Ovary (tissue), 9 donors: ENCODE data around the gene KIF26B. TPM values are rescaled to one million over a fixed set of nuclear protein-coding genes. Genes with fewer than 3 reads are reported as not detected.

ENCODE experiments used
- DNase-seq, 5 donors: peaks; one replicate each; pipeline ENCODE4 v3.0.0-alpha.2; 2019 to 2020
- H3K27ac ChIP-seq, 2 donors: fragments of 200-600 bp; one replicate each; pipeline versions ENCODE4 v1.5.1 to v1.8.0; 2019 to 2022
- H3K27me3 ChIP-seq: fragments of 200-600 bp; one replicate; pipeline ENCODE4 v1.8.0; 2022
- H3K36me3 ChIP-seq: fragments of 200-600 bp; sonication (generic); one replicate; pipeline ENCODE4 v1.5.1; 2019
- H3K4me1 ChIP-seq: one replicate; pipeline ENCODE4 v1.8.1; 2013; ENCODE audit warnings: mild to moderate bottlenecking, moderate library complexity; ENCODE audit not compliant: insufficient read depth
- H3K4me3 ChIP-seq: fragments of 200-600 bp; sonication (generic); one replicate; pipeline ENCODE4 v1.5.1; 2017
- H3K9me3 ChIP-seq, 2 donors: fragments of 200-600 bp in 1 of 2; sonication (generic) in 1 of 2; one replicate each; pipeline versions ENCODE4 v1.5.1 to v1.8.1; 2013 to 2019; ENCODE audit warnings: mild to moderate bottlenecking in 1 of 2, moderate library complexity in 1 of 2
- EP300 ChIP-seq: sonication (generic); formaldehyde crosslinking; IDR thresholded peaks from one replicate; pipeline ENCODE4 v1.6.1; 2017; ENCODE audit warnings: antibody characterized with exemption
- POLR2A ChIP-seq: fragments of 450-650 bp; IDR thresholded peaks from one replicate; pipeline ENCODE4 v1.6.1; 2017; ENCODE audit warnings: antibody characterized with exemption, mild to moderate bottlenecking, moderate library complexity
- WGBS, 3 donors: extraction: QIAGEN DNeasy Blood & Tissue Kit in 1 of 3; methylation state at CpG; one replicate each; pipeline versions ENCODE4 v1.1.5 to v1.1.7; 2013 to 2017; 5-methylcytosine and 5-hydroxymethylcytosine counted together
- intact Hi-C, 4 donors: fragments of 100-400 bp; cut with DNase I; formaldehyde crosslinking; loops; one replicate each; pipeline versions ENCODE4 v1.11.0 to v1.15.1; 2022 to 2023
- polyA plus RNA-seq, 2 donors: library from polyadenylated mRNA; stranded (reverse); fragments of 200-250 nt in 1 of 2; fragments of 350-450 nt in 1 of 2; fragmentation: Illumina TruSeq in 1 of 2; extraction: RNeasy Lipid Tissue Mini Kit (QIAGEN cat#74804) in 1 of 2; gene quantifications; one replicate each; pipeline ENCODE4 v1.2.3, GENCODE V29; 2013 to 2014
- total RNA-seq, 7 donors: library from RNA; depleted of rRNA in 2 of 7; stranded (reverse); fragments of >200 nt in 2 of 7; fragmentation: NEBNext Ultra II Directional in 3 of 7; extraction: Animal tissue kit (Norgen Biotek cat#: 25700) in 3 of 7; gene quantifications; one replicate each; pipeline versions ENCODE4 v1.1.0 to v1.2.4, GENCODE V29; 2016 to 2023
- TF ChIP-seq, protein P1 (sequence below), 3 donors: fragments of 450-650 bp in 2 of 3; fragments of 200-600 bp in 1 of 3; IDR thresholded peaks; one replicate each; pipeline versions ENCODE4 v1.5.1 to v1.8.0; 2016 to 2022; ENCODE audit warnings: antibody characterized with exemption in 3 of 3, mild to moderate bottlenecking in 1 of 3
- donor health status: DM: no; HTN: no; CAD: no; lungs with moderate emphysema.
- donor health status: DM: no; HTN: no; CAD: no.
- donor health status: Bipolar disorder and iron deficiency.
- donor health status: DM: yes; HTN: yes; CAD: no.
- donor health status: DM: no; HTN: no; CAD: no.
- donor health status: DM: yes; HTN: yes; CAD: no.

Gene KIF26B
- total and polyA plus RNA-seq, 9 donors: 0.28 to 4.0 (median 0.54) TPM

DNA sequence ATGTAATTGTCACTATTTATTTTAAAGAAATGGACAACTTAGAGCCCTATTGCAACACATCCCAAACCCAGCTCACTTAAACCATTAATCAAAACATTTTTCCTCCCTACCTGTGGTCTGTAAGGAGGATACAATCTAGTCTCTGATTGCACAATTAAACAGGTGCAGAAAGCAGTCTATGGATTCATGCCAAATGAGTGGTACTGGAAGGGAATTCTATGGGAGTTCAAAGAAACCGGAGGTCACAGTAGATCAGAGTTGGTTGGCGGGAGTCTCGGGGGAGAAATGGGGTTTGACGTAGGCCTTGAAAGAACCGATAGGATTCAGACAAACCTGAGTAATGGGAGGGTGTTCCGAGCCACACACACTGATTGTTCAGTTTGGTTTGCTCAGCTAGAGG, 314.9 kb downstream of the KIF26B start:
- Histone ChIP-seq H3K27ac (no peak overlapping the region), H3K4me1 (no peaks in the 10 kb centered on the region), H3K27me3 (no peaks in the 10 kb centered on the region), H3K9me3 (no peaks in the 10 kb centered on the region), H3K4me3 (no peak overlapping the region), H3K36me3 (no peaks in the 10 kb centered on the region)
- no peak for DNase-seq
- 69 to 81% (median 71%) methylated on average over 6 of the region's 6 CpGs for WGBS, 3 donors
- intact Hi-C loops: no loop called here
- TF ChIP-seq, protein P1, sequence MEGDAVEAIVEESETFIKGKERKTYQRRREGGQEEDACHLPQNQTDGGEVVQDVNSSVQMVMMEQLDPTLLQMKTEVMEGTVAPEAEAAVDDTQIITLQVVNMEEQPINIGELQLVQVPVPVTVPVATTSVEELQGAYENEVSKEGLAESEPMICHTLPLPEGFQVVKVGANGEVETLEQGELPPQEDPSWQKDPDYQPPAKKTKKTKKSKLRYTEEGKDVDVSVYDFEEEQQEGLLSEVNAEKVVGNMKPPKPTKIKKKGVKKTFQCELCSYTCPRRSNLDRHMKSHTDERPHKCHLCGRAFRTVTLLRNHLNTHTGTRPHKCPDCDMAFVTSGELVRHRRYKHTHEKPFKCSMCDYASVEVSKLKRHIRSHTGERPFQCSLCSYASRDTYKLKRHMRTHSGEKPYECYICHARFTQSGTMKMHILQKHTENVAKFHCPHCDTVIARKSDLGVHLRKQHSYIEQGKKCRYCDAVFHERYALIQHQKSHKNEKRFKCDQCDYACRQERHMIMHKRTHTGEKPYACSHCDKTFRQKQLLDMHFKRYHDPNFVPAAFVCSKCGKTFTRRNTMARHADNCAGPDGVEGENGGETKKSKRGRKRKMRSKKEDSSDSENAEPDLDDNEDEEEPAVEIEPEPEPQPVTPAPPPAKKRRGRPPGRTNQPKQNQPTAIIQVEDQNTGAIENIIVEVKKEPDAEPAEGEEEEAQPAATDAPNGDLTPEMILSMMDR (IDR thresholded peaks at IDR 0.05): no peak
- TF ChIP-seq POLR2A: no peak
- TF ChIP-seq EP300: no peak

DNA sequence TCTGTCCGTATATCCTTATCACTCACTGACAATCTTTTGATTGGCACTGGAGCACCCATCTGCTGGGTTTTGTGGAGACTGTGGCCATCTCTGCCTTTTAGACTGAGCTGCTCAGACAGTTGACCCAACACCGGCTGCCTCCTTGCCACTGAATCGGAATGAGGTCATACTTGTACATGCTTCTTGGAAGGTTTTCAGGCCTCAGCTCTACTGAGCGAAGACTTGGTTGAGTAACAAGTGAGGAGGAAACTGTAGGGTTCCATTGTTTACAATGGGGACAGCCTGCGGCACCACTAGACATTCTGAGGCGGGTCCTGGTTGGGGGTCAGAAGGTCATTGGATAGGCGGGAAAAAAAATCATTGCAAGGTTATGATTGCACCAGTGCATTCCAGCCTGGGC, 320.3 kb downstream of the KIF26B start:
- Histone ChIP-seq H3K27ac (no peak overlapping the region), H3K4me3 (no peak overlapping the region), H3K36me3 (no peaks in the 10 kb centered on the region), H3K4me1 (no peaks in the 10 kb centered on the region), H3K9me3 (no peaks in the 10 kb centered on the region), H3K27me3 (no peaks in the 10 kb centered on the region)
- TF ChIP-seq, protein P1 (IDR thresholded peaks at IDR 0.05): no peak
- no peak for TF ChIP-seq POLR2A
- no peak for TF ChIP-seq EP300
- DNase-seq: no peak
- intact Hi-C loops: no loop called here
- 89 to 90% (median 90%) methylated on average over 7 of the region's 7 CpGs for WGBS, 3 donors

DNA sequence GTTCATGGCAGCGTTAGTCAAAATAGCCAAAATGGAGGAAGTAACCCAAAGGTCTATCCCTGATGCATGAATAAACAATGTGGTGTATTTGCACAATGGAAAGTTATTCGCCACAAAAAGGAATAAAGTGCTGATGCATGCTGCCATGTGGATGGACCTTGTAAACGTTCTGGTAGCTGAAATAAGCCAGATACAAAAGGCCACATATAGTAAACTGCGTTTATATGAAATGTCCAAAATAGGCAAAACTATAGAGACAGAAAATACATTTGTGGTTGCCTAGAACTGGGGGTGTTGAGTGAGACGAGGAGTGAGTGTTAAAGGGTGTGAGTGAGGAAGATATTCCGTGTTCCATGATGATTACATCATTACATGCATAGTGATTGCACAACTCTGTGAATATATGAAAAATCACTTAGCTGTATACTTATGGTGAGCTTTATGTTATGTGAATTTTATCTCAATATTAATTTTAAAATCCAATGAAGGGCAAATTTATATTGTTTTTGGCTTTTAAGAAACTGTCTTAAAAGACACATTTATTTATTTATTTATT, 321.3 kb downstream of the KIF26B start:
- Histone ChIP-seq H3K27ac (no peak overlapping the region), H3K27me3 (no peaks in the 10 kb centered on the region), H3K4me1 (no peaks in the 10 kb centered on the region), H3K36me3 (no peaks in the 10 kb centered on the region), H3K9me3 (no peaks in the 10 kb centered on the region), H3K4me3 (no peak overlapping the region)
- intact Hi-C loops: no loop called here
- WGBS, 3 donors: 85 to 88% (median 86%) methylated on average over 6 of the region's 6 CpGs
- TF ChIP-seq POLR2A: no peak
- no peak for TF ChIP-seq EP300
- TF ChIP-seq, protein P1 (IDR thresholded peaks at IDR 0.05): no peak
- DNase-seq: no peak

DNA sequence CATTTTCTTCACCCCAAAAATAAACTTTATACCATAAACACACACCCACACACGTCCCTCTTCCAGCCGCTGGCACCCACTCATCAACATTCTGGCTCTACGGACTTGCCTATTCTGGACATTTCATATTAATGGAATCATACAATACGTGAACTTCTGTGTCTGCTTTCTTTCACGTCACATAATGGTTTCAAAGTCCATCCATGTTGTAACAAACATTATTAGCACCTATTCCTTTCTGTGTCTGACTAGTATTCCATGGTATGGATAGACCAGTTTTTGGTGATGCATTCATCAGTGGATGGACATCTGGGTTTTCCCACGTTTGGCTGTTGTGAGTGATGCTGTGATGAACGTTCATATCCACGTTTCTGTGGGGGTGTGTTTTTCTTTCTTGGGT, 323.2 kb downstream of the KIF26B start:
- Histone ChIP-seq H3K9me3 (no peaks in the 10 kb centered on the region), H3K4me1 (no peaks in the 10 kb centered on the region), H3K4me3 (no peak overlapping the region), H3K27me3 (no peaks in the 10 kb centered on the region), H3K36me3 (no peaks in the 10 kb centered on the region), H3K27ac (no peak overlapping the region)
- DNase-seq: no peak
- TF ChIP-seq POLR2A: no peak
- TF ChIP-seq, protein P1 (IDR thresholded peaks at IDR 0.05): no peak
- no peak for TF ChIP-seq EP300
- intact Hi-C loops: no loop called here
- whole genome bisulfite sequencing, 3 donors: 68 to 80% (median 76%) methylated on average over 8 of the region's 8 CpGs
